ENCODE data around the gene KCNIP3.
"Not testable (repeated sequence)": the region's sequence is repeated elsewhere in the genome, so short reads cannot be mapped to it uniquely, and the experiment has no call there.

The KCNIP3 gene

DNA sequence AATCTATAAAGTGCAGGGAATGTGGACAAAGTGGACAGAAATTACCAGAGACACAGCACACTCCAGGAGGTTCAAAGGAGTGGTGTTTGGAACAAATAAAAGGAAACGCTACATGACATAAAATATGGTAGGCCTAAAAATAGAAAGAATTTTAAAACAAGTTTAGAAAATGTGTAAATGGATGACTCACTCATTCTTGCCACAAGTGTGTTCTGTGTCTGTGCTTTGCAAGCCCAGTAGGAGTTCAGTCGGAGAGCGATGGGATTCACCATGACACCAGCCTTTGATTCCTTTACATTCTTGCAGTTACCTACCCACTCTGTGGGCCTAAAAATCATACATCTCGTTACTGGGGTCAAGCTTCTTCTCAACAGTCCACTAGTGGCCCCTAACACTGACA lies 136.2 kb downstream of the KCNIP3 start:
- DNase-seq: not testable (repeated sequence)

DNA sequence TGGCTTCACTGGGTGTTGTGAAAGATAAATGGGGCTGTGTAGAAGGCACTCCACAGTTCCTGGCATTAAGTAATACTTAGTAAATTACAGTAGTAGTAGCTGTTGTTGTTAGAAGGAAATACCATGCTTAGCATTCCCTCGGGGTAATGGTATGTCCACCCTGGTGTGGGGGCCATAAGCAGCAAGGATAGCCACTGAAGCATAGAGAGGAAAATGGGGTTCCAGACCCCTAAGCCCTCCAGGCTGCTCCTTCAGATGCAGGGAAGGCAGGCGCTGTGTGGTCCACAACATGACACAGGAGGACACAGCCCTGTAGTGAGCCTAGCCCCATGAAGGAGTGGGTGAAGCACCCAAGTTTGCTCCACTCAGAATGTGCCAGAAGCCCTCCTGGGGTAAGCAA lies 136.8 kb downstream of the KCNIP3 start:
- not testable (repeated sequence) for DNase-seq

DNA sequence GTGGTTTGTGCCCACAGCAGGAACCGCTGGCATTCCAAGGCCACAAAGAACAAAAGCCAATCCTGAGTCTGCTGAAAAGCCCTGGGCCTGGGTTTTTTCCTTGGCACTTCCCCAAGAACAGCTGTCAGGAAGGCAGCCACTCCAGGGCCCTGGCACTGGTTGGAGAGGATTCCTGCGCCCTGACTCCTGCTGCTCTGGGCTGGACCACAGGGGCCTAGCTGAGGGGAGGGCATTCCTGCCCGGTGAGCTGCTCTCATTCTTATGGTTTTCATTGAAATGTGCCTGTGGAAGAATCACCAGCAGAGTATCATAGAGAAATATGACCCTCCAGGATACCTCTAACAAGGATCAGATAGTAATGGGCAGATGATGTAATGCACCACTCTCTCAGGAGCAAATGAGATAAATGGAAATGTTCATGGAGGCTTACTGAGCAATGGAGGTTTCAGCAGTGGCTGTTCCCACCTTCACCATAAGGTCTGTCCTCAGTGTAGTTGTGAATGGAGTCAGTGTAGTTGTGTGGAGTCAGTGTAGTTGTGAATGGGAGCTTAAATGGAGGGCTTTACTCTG lies 137.4 kb downstream of the KCNIP3 start:
- DNase-seq: not testable (repeated sequence)

DNA sequence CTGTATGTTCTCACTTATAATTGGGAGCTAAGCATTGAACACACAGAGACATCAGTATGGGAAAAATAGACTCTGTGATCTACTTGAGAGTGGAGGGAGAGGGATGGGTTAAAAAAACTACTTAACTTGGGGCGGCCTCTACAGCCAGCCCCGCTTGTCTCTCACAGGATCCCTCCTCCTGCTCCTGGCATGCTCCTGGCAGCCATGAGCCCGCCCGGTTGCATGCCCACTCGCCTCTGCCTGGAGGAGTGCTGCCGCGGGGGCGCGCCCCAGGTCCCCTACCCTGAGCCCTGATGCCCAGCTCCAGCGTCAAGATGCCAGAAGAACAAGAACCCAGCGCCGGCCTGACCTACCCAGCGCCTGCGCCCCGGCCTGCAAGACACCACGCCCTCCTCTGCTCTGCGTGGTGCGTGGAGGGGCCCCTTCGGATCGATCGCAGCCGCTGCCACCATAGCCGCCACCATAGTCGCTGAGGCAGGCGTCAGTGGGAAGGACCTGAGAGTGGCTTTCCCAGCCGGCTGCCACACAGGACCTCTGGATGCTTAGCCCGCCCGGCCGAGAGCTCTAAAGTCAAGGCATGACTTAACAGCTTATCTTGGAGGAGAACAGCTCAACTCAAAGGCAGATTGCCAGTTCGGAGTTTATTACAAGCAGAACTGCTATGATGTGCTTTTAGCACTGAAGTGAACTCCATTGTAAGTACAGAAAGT lies 138.2 kb downstream of the KCNIP3 start:
- DNase-seq: not testable (repeated sequence)

Data from DMS79 treated with DMSO at 0.1 percent for 48 hours (cell line).